GM12874 (cell line): ENCODE data around the gene CMKLR1.

Source experiments
- TF ChIP-seq, protein P1 (sequence below): IDR thresholded peaks from 2 replicates; pipeline ENCODE4 v1.5.1; 2011; ENCODE audit warnings: low read depth, mild to moderate bottlenecking, control low read depth, low read length, moderate library complexity; ENCODE audit not compliant: insufficient read depth

The CMKLR1 gene

DNA sequence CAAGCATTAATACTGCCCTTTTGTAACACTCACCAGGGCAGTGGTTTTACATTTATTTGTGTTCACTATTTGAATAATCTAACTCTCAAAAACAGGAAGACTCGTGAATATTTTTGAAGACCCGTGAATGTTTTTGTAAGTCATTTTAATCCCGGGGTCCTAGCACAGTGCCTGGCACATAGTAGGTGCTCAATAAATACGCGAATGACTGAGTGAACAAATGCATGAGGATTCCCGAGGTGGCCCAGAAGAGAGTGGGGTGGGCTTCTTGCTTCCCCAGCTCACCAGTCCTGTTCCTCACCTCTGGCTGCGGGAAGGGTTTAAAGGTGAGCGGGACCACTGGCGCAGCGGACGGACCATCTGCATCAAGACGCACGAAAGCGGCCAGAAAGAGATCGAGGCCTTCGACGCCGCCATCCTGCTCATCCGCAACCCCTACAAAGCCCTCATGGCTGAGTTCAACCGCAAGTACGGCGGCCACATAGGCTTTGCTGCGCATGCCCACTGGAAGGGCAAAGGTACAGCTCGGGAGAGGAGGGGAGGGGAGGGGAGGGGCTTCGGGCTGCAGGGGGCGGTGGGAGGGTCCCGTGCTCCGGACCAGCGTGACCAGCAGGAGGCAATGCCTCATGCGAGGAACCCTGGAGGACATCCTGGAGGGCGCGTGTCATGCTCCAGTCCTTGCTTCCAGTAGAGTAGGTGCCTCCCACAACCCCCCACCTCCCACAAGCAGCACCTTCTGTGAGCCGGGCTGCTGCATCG, 98.9 kb downstream of the CMKLR1 start:
- TF ChIP-seq, protein P1, sequence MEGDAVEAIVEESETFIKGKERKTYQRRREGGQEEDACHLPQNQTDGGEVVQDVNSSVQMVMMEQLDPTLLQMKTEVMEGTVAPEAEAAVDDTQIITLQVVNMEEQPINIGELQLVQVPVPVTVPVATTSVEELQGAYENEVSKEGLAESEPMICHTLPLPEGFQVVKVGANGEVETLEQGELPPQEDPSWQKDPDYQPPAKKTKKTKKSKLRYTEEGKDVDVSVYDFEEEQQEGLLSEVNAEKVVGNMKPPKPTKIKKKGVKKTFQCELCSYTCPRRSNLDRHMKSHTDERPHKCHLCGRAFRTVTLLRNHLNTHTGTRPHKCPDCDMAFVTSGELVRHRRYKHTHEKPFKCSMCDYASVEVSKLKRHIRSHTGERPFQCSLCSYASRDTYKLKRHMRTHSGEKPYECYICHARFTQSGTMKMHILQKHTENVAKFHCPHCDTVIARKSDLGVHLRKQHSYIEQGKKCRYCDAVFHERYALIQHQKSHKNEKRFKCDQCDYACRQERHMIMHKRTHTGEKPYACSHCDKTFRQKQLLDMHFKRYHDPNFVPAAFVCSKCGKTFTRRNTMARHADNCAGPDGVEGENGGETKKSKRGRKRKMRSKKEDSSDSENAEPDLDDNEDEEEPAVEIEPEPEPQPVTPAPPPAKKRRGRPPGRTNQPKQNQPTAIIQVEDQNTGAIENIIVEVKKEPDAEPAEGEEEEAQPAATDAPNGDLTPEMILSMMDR: no peak

- TF ChIP-seq, protein P1: no peak
Measured at GRCh38 chr12:108239378-108239777, 99.7 kb downstream of the CMKLR1 start.

DNA sequence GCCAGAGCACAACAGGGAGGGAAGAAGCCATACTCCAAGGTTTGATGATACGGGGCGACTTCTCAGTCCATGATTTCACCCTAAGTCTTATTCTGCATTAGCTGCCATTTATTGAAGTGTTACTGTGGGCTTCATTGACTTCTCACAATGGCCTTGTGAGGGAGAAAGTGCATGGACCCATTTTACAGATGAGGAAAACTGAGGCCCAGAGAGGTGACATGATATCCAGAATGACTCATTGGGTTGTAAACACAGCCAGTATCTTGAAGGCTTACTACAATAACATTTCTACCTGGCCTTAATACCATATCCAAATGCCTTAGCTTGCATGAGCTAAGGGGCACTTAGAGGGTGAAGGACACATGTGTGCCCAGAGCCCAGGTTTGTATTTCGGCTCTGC, 100.6 kb downstream of the CMKLR1 start:
- TF ChIP-seq, protein P1: no peak
